Mucosa of descending colon (tissue), 3 donors: Measurements from ENCODE around the gene TNFRSF6B. TPM values are rescaled to one million over a fixed set of nuclear protein-coding genes. Genes with fewer than 3 reads are reported as not detected.
"Not testable (repeated sequence)": the region's sequence is repeated elsewhere in the genome, so short reads cannot be mapped to it uniquely, and the experiment has no call there.

Source experiments
- ATAC-seq: fragments of 200-7000 bp; cut with Tn5 transposase; one replicate; pipeline ENCODE4 v1.9.1; 2020; ENCODE audit warnings: mild to moderate bottlenecking, moderate library complexity
- DNase-seq, 3 donors: peaks; one replicate each; pipeline ENCODE4 v3.0.0-alpha.2; 2020
- H3K36me3 ChIP-seq: fragments of 200-600 bp; one replicate; pipeline ENCODE4 v1.8.0; 2021; ENCODE audit warnings: low read depth, mild to moderate bottlenecking
- H3K4me1 ChIP-seq: fragments of 200-600 bp; one replicate; pipeline ENCODE4 v1.8.0; 2021; ENCODE audit warnings: low read depth, mild to moderate bottlenecking
- H3K4me3 ChIP-seq: fragments of 200-600 bp; one replicate; pipeline ENCODE4 v1.8.0; 2021; ENCODE audit warnings: mild to moderate bottlenecking
- H3K9me3 ChIP-seq: fragments of 200-600 bp; one replicate; pipeline ENCODE4 v1.8.0; 2021; ENCODE audit warnings: mild to moderate bottlenecking
- intact Hi-C, 2 donors: fragments of 100-400 bp; cut with DNase I in 1 of 2; cut with micrococcal nuclease in 1 of 2; formaldehyde crosslinking; loops; one replicate each; pipeline versions ENCODE4 v1.11.0 to v1.11.1; 2022; cut with DNase I, micrococcal nuclease
- long read RNA-seq, 2 donors: library from polyadenylated mRNA; unstranded; transcript quantifications; one replicate each; pipeline ENCODE4 v2.0.0, GENCODE V29; 2019 to 2021
- total RNA-seq, 3 donors: library from RNA; stranded (reverse); fragmentation: NEBNext Ultra II Directional in 2 of 3; extraction: Animal tissue kit (Norgen Biotek cat#: 25700) in 2 of 3; gene quantifications; one replicate each; pipeline versions ENCODE4 v1.2.1 to v1.2.4, GENCODE V29; 2021 to 2023
- TF ChIP-seq, protein P1 (sequence below): fragments of 200-600 bp; IDR thresholded peaks from one replicate; pipeline ENCODE4 v1.8.0; 2022; ENCODE audit warnings: antibody characterized with exemption, mild to moderate bottlenecking
- donor health status: DM: no; HTN: no; CAD: no; lungs with moderate emphysema.
- donor health status: DM: no; HTN: no; CAD: no.
- donor health status: DM: no; HTN: yes; CAD: no.

TNFRSF6B gene, protein sequence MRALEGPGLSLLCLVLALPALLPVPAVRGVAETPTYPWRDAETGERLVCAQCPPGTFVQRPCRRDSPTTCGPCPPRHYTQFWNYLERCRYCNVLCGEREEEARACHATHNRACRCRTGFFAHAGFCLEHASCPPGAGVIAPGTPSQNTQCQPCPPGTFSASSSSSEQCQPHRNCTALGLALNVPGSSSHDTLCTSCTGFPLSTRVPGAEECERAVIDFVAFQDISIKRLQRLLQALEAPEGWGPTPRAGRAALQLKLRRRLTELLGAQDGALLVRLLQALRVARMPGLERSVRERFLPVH
- 10 to 100 TPM in 1 of 3 donors, not detected in 2; 19.7 TPM for total RNA-seq
- long read RNA-seq, donor 1, partial matches to known transcripts = 0 of 4 reads
- long read RNA-seq, donor 1, other reads (novel, unspliced or antisense) = 1 of 4 reads
- long read RNA-seq, donor 2, transcript TNFRSF6B-201 (3 exons, 1,141 nt) = major isoform, 42 of 48 reads
- long read RNA-seq, donor 2, partial matches to known transcripts = 0 of 48 reads
- long read RNA-seq, donor 2, other reads (novel, unspliced or antisense) = 6 of 48 reads

DNA sequence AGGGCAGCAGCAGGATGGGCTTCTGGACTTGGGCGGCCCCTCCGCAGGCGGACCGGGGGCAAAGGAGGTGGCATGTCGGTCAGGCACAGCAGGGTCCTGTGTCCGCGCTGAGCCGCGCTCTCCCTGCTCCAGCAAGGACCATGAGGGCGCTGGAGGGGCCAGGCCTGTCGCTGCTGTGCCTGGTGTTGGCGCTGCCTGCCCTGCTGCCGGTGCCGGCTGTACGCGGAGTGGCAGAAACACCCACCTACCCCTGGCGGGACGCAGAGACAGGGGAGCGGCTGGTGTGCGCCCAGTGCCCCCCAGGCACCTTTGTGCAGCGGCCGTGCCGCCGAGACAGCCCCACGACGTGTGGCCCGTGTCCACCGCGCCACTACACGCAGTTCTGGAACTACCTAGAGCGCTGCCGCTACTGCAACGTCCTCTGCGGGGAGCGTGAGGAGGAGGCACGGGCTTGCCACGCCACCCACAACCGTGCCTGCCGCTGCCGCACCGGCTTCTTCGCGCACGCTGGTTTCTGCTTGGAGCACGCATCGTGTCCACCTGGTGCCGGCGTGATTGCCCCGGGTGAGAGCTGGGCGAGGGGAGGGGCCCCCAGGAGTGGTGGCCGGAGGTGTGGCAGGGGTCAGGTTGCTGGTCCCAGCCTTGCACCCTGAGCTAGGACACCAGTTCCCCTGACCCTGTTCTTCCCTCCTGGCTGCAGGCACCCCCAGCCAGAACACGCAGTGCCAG is at the start of gene TNFRSF6B:
TSS of gene TNFRSF6B (plus strand) at position 25 of the 729 bp plus-strand sequence. CDS start at position 141, 116 bp downstream.
- peak in 2 of 3 donors; percentile 39 to 65 for DNase-seq
- TF ChIP-seq, protein P1, sequence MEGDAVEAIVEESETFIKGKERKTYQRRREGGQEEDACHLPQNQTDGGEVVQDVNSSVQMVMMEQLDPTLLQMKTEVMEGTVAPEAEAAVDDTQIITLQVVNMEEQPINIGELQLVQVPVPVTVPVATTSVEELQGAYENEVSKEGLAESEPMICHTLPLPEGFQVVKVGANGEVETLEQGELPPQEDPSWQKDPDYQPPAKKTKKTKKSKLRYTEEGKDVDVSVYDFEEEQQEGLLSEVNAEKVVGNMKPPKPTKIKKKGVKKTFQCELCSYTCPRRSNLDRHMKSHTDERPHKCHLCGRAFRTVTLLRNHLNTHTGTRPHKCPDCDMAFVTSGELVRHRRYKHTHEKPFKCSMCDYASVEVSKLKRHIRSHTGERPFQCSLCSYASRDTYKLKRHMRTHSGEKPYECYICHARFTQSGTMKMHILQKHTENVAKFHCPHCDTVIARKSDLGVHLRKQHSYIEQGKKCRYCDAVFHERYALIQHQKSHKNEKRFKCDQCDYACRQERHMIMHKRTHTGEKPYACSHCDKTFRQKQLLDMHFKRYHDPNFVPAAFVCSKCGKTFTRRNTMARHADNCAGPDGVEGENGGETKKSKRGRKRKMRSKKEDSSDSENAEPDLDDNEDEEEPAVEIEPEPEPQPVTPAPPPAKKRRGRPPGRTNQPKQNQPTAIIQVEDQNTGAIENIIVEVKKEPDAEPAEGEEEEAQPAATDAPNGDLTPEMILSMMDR = no peak
- peaks cover 41% of the 10 kb centered on the region for H3K4me1 ChIP-seq
- H3K9me3 ChIP-seq = no peaks in the 10 kb centered on the region
- intact Hi-C loops = no loop called here
- H3K4me3 ChIP-seq = no peak within 1 kb of the TSS
- ATAC-seq = peak; percentile 26
- no peaks in the 10 kb centered on the region for H3K36me3 ChIP-seq

- intact Hi-C loops = loop anchor here in 1 of 2 donors (5.0 kb wide), 1 partner anchor 209 kb away; no protein-coding TSS in a partner anchor
- Histone ChIP-seq H3K4me3 (no peak overlapping the region), H3K36me3 (no peaks in the 10 kb centered on the region), H3K9me3 (no peaks in the 10 kb centered on the region), H3K4me1 (peaks cover 9% of the 10 kb centered on the region)
- ATAC-seq (no peak), DNase-seq (no peak)
- TF ChIP-seq, protein P1 = no peak
These were observed 48.3 kb upstream of the TNFRSF6B start for GRCh38 chr20:63648190-63648589.

DNA sequence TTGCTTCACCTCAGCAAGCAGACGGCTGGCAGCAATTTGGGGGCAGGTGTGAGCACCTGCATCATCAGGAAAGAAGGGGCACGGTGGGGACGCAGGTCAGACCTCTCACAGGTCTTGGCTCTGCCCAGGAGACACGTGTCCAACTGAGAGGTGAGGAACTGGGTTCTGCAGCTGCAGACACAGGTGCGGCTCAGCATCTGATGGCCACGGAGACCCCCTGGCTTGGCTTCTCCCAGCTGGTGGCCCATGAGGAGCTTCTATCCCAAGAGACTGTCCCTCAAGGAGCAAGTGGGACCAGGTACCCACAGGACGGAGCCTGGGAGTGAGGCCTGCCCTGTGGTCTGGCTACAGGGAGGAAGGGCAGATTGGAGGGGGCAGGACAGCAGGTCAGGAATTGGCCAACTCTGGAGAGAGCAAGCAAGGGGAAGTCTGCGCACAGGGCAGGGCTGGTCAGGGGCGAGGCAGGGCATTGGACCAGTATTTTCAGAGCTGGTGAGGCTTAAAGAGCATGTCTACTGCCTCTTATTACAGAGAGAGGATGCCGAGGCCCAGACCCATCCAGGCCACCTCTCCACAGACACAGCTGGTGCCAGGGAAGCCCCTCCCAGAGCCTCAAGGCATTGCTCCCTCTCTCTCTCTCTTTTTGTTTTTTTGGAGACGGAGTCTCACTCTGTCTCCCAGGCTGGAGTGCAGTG is 47.4 kb upstream of the TNFRSF6B start:
- ATAC-seq (no peak), DNase-seq (no peak)
- no peaks in the 10 kb centered on the region for H3K9me3 ChIP-seq
- no peak overlapping the region for H3K4me3 ChIP-seq
- H3K36me3 ChIP-seq = no peaks in the 10 kb centered on the region
- TF ChIP-seq, protein P1 = no peak
- intact Hi-C loops = loop anchor here in 1 of 2 donors (5.0 kb wide), 1 partner anchor 208 kb away; no protein-coding TSS in a partner anchor
- peaks cover 15% of the 10 kb centered on the region for H3K4me1 ChIP-seq

GRCh38 chr20:63650486-63650885 is 46.0 kb upstream of the TNFRSF6B start:
- H3K36me3 ChIP-seq, ATAC-seq, intact Hi-C loops, DNase-seq, H3K4me3 ChIP-seq, H3K9me3 ChIP-seq: not testable (repeated sequence)
- peaks cover 19% of the 10 kb centered on the region for H3K4me1 ChIP-seq

GRCh38 chr20:63651942-63652191 is 44.6 kb upstream of the TNFRSF6B start:
- Histone ChIP-seq H3K4me1 (peaks cover 19% of the 10 kb centered on the region), H3K4me3 (no peak overlapping the region), H3K9me3 (no peaks in the 10 kb centered on the region), H3K36me3 (no peaks in the 10 kb centered on the region)
- ATAC-seq (peak; percentile 20), DNase-seq (no peak)
- TF ChIP-seq, protein P1 = no peak
- intact Hi-C loops = no loop called here
